ENCODE data around the gene NFXL1. TPM values are rescaled to one million over a fixed set of nuclear protein-coding genes. Genes with fewer than 3 reads are reported as not detected.

The NFXL1 gene
- total RNA-seq, 2 donors from 2014 or later, result 17.5 to 19.1 TPM

DNA sequence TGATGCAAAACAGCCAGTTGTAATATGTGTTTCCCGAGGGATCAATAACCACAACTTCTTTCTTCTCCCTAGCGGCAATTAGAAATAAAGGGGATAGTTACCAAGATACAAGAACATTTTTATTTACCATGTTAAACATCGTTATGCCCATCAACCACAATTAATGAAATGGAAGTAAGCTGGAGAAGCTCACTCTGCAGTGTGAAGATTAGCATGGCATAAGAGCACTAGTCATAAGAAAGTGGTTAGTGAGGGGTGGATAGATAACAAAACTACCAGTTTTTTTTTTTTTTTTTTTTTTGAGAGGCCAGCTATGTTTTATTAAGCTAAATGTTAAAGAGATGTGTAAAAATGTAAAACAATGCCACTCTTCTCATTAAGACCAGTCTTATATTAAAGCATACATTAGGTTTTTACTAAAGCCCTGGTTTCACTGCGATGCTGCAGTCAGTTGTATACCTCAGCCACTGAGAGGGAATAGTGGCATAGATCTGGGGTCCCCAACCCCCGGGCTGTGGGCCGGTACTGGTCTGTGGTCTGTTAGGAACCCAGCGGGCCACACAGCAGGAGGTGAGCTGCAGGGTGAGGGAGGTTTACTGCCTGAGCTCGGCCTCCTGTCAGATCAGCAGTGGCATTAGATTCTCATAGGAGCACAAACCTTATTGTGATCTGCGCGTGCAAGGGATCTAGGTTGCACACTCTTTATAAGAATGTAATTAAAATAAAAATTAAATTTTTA is 27.9 kb upstream of the NFXL1 start:
- Histone ChIP-seq H3K4me3 (no peak overlapping the region), H3K9me3 (no peaks in the 10 kb centered on the region), H3K27ac (no peak overlapping the region), H3K4me1 (replicated peaks) (no peaks in the 10 kb centered on the region), H3K27me3 (replicated peaks; ENCODE audit: insufficient read depth) (no peaks in the 10 kb centered on the region), H3K36me3 (no peaks in the 10 kb centered on the region)
- 75% methylated on average over 10 of the region's 10 CpGs for WGBS
- TF ChIP-seq POLR2AphosphoS5 (IDR thresholded peaks at IDR 0.05) (no peak), POLR2A (IDR thresholded peaks at IDR 0.05) (no peak)
- TF ChIP-seq, protein P1, sequence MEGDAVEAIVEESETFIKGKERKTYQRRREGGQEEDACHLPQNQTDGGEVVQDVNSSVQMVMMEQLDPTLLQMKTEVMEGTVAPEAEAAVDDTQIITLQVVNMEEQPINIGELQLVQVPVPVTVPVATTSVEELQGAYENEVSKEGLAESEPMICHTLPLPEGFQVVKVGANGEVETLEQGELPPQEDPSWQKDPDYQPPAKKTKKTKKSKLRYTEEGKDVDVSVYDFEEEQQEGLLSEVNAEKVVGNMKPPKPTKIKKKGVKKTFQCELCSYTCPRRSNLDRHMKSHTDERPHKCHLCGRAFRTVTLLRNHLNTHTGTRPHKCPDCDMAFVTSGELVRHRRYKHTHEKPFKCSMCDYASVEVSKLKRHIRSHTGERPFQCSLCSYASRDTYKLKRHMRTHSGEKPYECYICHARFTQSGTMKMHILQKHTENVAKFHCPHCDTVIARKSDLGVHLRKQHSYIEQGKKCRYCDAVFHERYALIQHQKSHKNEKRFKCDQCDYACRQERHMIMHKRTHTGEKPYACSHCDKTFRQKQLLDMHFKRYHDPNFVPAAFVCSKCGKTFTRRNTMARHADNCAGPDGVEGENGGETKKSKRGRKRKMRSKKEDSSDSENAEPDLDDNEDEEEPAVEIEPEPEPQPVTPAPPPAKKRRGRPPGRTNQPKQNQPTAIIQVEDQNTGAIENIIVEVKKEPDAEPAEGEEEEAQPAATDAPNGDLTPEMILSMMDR (IDR thresholded peaks at IDR 0.05), result no peak
- intact Hi-C loops (cut with DNase I), result no loop called here
- DNase-seq (ENCODE audit: low spot score), result no peak

DNA sequence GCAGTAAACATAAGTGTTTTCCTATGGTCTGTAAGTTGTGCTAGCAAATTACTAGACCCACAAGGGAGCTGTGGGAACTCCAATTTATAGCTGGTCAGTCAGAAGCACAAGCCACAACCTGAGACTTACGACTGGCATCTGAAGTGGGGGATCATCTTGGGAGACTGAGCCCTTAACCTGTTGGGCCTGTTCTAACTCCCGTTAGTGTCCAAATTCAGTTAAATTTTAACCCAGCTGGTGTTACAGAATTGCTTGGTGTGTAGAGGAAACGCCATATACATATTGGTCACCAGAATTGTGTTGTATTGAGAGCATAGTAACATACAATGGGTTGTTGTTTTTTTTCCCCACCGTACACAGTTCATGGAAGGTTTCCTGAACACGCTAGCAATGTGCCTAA is 25.1 kb upstream of the NFXL1 start:
- WGBS, result 71% methylated on average over 5 of the region's 5 CpGs
- H3K27me3 ChIP-seq (replicated peaks; ENCODE audit: insufficient read depth), result no peaks in the 10 kb centered on the region
- no peaks in the 10 kb centered on the region for H3K9me3 ChIP-seq
- no peak for DNase-seq (ENCODE audit: low spot score)
- TF ChIP-seq POLR2AphosphoS5 (IDR thresholded peaks at IDR 0.05) (no peak), POLR2A (IDR thresholded peaks at IDR 0.05) (no peak)
- TF ChIP-seq, protein P1 (IDR thresholded peaks at IDR 0.05), result no peak
- intact Hi-C loops (cut with DNase I), result loop anchor here (5.0 to 10.0 kb wide), 2 partner anchors 145 to 272 kb away; no protein-coding TSS in a partner anchor
- H3K27ac ChIP-seq, result no peak overlapping the region
- no peaks in the 10 kb centered on the region for H3K36me3 ChIP-seq
- H3K4me1 ChIP-seq (replicated peaks), result no peaks in the 10 kb centered on the region
- H3K4me3 ChIP-seq, result no peak overlapping the region

DNA sequence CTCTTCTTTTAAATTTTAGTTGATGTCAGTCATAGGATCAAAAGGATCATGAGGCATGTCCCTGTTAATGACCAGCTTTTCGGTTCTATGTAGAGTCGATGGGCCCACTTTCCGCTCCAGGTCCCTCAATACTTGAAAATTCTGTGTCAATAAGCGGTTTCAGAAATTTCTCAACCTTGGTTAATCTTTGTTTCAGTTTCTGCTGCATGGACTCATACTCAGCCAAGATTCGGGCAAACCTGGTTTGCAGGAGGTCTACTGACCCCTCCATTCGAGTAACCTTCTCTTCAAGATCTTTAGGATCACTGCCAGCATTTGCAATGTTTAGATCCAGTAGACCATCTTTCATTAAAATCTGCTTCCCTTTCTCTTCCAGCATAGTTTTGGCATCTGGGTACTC is 22.0 kb upstream of the NFXL1 start:
- no peaks in the 10 kb centered on the region for H3K27me3 ChIP-seq (replicated peaks; ENCODE audit: insufficient read depth)
- H3K4me1 ChIP-seq (replicated peaks), result no peaks in the 10 kb centered on the region
- H3K4me3 ChIP-seq, result no peak overlapping the region
- 96% methylated on average over 6 of the region's 6 CpGs for WGBS
- H3K36me3 ChIP-seq, result no peaks in the 10 kb centered on the region
- intact Hi-C loops (cut with DNase I), result loop anchor here (5.0 to 10.0 kb wide), 2 partner anchors 148 to 269 kb away; no protein-coding TSS in a partner anchor
- no peak overlapping the region for H3K27ac ChIP-seq
- TF ChIP-seq POLR2A (IDR thresholded peaks at IDR 0.05), result no peak
- TF ChIP-seq, protein P1 (IDR thresholded peaks at IDR 0.05), result no peak
- no peak for TF ChIP-seq POLR2AphosphoS5 (IDR thresholded peaks at IDR 0.05)
- no peak for DNase-seq (ENCODE audit: low spot score)
- no peaks in the 10 kb centered on the region for H3K9me3 ChIP-seq

DNA sequence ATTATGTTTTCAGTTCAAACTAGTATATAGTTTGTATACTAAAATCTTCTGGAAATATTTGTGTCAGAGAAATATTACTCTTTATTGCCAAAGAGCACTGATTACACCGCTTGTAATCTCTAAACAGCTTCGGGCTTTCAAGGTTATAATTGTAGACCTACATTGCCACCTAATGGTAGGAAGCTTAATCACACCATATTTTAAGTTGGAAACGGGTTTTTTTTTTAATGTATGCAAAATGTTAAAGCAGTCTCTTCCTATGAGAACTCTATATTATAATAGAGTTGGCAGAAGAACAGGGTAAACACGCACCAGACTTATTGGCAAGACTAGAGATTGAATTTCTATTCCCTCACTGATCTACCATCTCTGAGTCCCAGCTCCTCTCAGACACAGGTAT is 19.5 kb upstream of the NFXL1 start:
- H3K36me3 ChIP-seq, result no peaks in the 10 kb centered on the region
- no peak overlapping the region for H3K4me3 ChIP-seq
- intact Hi-C loops (cut with DNase I), result loop anchor here (10.0 kb wide), 1 partner anchor 151 kb away; no protein-coding TSS in a partner anchor
- H3K27ac ChIP-seq, result no peak overlapping the region
- TF ChIP-seq, protein P1 (IDR thresholded peaks at IDR 0.05), result peak; percentile 31 to 65 (median 58)
- no peak for TF ChIP-seq POLR2A (IDR thresholded peaks at IDR 0.05)
- H3K9me3 ChIP-seq, result no peaks in the 10 kb centered on the region
- no peaks in the 10 kb centered on the region for H3K4me1 ChIP-seq (replicated peaks)
- no peak for DNase-seq (ENCODE audit: low spot score)
- WGBS, result 2% methylated on average over 4 of the region's 4 CpGs
- no peaks in the 10 kb centered on the region for H3K27me3 ChIP-seq (replicated peaks; ENCODE audit: insufficient read depth)

Data from prostate gland (tissue), 2 donors.